A549 (cell line): Measurements from ENCODE around the gene KNOP1.

Source experiments
- POLR2A ChIP-seq: IDR thresholded peaks from 2 replicates; pipeline ENCODE4 v1.6.1; 2012; ENCODE audit warnings: mild to moderate bottlenecking, low read length
- SREBF2 ChIP-seq: fragments of 450-650 bp; IDR thresholded peaks from 2 replicates; pipeline ENCODE4 v1.6.1; 2014; ENCODE audit warnings: mild to moderate bottlenecking, moderate library complexity
- TF ChIP-seq, protein P1 (sequence below): fragments of >200 bp; sonication (Bioruptor Twin); formaldehyde crosslinking; IDR thresholded peaks from 3 replicates; pipeline ENCODE4 v1.5.1; 2016
- TF ChIP-seq, protein P2 (sequence below): fragments of 200-600 bp; sonication (generic); IDR thresholded peaks from 2 replicates; pipeline ENCODE4 v1.6.1; 2016; ENCODE audit warnings: antibody characterized with exemption, mild to moderate bottlenecking, moderate library complexity

DNA sequence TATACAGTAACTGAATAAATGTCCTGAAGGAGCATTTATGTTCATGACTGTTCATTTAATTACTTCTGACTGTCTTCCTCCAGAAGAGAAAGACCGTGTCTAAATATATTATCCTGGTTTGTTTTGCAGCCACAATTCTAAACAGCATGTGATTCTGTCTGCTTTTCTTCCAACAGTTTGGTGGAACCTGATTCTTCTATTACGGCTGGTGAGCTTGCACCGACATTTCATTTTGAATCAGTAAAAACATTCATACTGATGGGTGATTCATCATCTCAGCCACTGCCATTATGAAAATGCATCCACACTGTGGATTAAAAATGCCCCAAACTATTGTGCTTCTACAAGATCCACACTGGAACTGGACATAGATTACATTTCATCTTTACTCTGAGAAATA, 16.9 kb downstream of the KNOP1 start:
- TF ChIP-seq, protein P1, sequence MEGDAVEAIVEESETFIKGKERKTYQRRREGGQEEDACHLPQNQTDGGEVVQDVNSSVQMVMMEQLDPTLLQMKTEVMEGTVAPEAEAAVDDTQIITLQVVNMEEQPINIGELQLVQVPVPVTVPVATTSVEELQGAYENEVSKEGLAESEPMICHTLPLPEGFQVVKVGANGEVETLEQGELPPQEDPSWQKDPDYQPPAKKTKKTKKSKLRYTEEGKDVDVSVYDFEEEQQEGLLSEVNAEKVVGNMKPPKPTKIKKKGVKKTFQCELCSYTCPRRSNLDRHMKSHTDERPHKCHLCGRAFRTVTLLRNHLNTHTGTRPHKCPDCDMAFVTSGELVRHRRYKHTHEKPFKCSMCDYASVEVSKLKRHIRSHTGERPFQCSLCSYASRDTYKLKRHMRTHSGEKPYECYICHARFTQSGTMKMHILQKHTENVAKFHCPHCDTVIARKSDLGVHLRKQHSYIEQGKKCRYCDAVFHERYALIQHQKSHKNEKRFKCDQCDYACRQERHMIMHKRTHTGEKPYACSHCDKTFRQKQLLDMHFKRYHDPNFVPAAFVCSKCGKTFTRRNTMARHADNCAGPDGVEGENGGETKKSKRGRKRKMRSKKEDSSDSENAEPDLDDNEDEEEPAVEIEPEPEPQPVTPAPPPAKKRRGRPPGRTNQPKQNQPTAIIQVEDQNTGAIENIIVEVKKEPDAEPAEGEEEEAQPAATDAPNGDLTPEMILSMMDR: no peak
- TF ChIP-seq SREBF2 (no peak), POLR2A (no peak)
- TF ChIP-seq, protein P2, sequence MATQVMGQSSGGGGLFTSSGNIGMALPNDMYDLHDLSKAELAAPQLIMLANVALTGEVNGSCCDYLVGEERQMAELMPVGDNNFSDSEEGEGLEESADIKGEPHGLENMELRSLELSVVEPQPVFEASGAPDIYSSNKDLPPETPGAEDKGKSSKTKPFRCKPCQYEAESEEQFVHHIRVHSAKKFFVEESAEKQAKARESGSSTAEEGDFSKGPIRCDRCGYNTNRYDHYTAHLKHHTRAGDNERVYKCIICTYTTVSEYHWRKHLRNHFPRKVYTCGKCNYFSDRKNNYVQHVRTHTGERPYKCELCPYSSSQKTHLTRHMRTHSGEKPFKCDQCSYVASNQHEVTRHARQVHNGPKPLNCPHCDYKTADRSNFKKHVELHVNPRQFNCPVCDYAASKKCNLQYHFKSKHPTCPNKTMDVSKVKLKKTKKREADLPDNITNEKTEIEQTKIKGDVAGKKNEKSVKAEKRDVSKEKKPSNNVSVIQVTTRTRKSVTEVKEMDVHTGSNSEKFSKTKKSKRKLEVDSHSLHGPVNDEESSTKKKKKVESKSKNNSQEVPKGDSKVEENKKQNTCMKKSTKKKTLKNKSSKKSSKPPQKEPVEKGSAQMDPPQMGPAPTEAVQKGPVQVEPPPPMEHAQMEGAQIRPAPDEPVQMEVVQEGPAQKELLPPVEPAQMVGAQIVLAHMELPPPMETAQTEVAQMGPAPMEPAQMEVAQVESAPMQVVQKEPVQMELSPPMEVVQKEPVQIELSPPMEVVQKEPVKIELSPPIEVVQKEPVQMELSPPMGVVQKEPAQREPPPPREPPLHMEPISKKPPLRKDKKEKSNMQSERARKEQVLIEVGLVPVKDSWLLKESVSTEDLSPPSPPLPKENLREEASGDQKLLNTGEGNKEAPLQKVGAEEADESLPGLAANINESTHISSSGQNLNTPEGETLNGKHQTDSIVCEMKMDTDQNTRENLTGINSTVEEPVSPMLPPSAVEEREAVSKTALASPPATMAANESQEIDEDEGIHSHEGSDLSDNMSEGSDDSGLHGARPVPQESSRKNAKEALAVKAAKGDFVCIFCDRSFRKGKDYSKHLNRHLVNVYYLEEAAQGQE: no peak
